GM12878 (cell line): ENCODE measurements around the gene PHF21B. TPM values are rescaled to one million over a fixed set of nuclear protein-coding genes. Genes with fewer than 3 reads are reported as not detected.

Source experiments
- ATAC-seq: fragments of 200-7000 bp; cut with Tn5 transposase; 3 replicates; pipeline ENCODE4 v1.9.1; 2020; ENCODE audit warnings: mild to moderate bottlenecking, moderate library complexity
- BruUV-seq: library from RNA; stranded (reverse); fragments of 400-500 nt; replicated peaks from 2 replicates; lab custom pipeline; 2021; lab: Mats Ljungman, UMichigan
- CTCF ChIA-PET: fragments of 300-600 bp; sonication (Branson Sonifier 250); formaldehyde crosslinking; extraction: SDS; loops from one replicate; lab custom pipeline; 2021; ENCODE audit warnings: inconsistent platforms; lab: Yijun Ruan, JAX
- POLR2A ChIA-PET: fragments of 350-600 bp; formaldehyde crosslinking; extraction: SDS; loops from one replicate; lab custom pipeline; 2021; ENCODE audit warnings: inconsistent platforms; lab: Charles Lee
- RAD21 ChIA-PET: fragments of 300-600 bp; sonication (Branson Sonifier 250); formaldehyde crosslinking; loops from one replicate; lab custom pipeline; 2023; ENCODE audit warnings: antibody characterized with exemption; ENCODE audit not compliant: unreplicated experiment; lab: Charles Lee
- SMC1A ChIA-PET: fragments of 300-600 bp; sonication (Branson Sonifier 250); formaldehyde crosslinking; loops from one replicate; lab custom pipeline; 2023; ENCODE audit not compliant: unreplicated experiment, uncharacterized antibody; lab: Charles Lee
- DNase-seq: peaks from one replicate; pipeline ENCODE4 v3.0.0-alpha.2; 2011; ENCODE audit warnings: low read depth, low spot score
- FAIRE-seq: peaks from 3 replicates; lab custom pipeline; 2011; peaks lifted over from hg19 to GRCh38; lab: Jason Lieb, UNC
- H2AFZ ChIP-seq: 2 replicates; pipeline ENCODE4 v1.6.0; 2011; ENCODE audit warnings: low read depth, low read length, control low read depth; ENCODE audit not compliant: control insufficient read depth
- H3K27ac ChIP-seq: 2 replicates; pipeline ENCODE4 v1.5.1; 2011; ENCODE audit warnings: control low read depth; ENCODE audit not compliant: control insufficient read depth, insufficient read depth
- H3K27me3 ChIP-seq, 2 experiments: replicated peaks in 1 of 2; 2 replicates each; pipeline versions ENCODE4 v1.6.0 to v1.6.1; 2011; ENCODE audit warnings: low read length in 1 of 2; ENCODE audit not compliant: control insufficient read depth in 2 of 2, insufficient read depth in 2 of 2
- H3K36me3 ChIP-seq, 2 experiments: 2 replicates each; pipeline ENCODE4 v1.5.1; 2011; ENCODE audit warnings: low read length in 1 of 2; ENCODE audit not compliant: control insufficient read depth in 2 of 2, insufficient read depth in 2 of 2
- H3K4me1 ChIP-seq: 2 replicates; pipeline ENCODE4 v1.6.1; 2011; ENCODE audit warnings: mild to moderate bottlenecking, low read length, moderate library complexity, mixed read lengths; ENCODE audit not compliant: control insufficient read depth, insufficient read depth
- H3K4me2 ChIP-seq: 2 replicates; pipeline ENCODE4 v1.6.0; 2011; ENCODE audit warnings: control low read depth; ENCODE audit not compliant: control insufficient read depth, insufficient read depth
- H3K4me3 ChIP-seq: fragments of 200-600 bp; sonication (generic); 2 replicates; pipeline ENCODE4 v1.5.1; 2016
- H3K79me2 ChIP-seq: 2 replicates; pipeline ENCODE4 v1.6.0; 2011; ENCODE audit warnings: low read length; ENCODE audit not compliant: control insufficient read depth, insufficient read depth
- H3K9ac ChIP-seq: 2 replicates; pipeline ENCODE4 v1.8.0; 2011; ENCODE audit warnings: low read length, control low read depth, mixed read lengths; ENCODE audit not compliant: control insufficient read depth, insufficient read depth
- H3K9me3 ChIP-seq: replicated peaks from 3 replicates; pipeline ENCODE4 v1.5.1; 2011; ENCODE audit warnings: mild to moderate bottlenecking, low read length; ENCODE audit not compliant: control insufficient read depth, insufficient read depth
- H4K20me1 ChIP-seq: 2 replicates; pipeline ENCODE4 v1.6.0; 2011; ENCODE audit not compliant: control insufficient read depth, insufficient read depth
- ESRRA ChIP-seq: IDR thresholded peaks from 2 replicates; pipeline ENCODE4 v1.6.1; 2012; ENCODE audit warnings: mild to moderate bottlenecking, low read length, improper control_type of control experiment
- HDAC6 ChIP-seq: fragments of 200-600 bp; sonication (generic); IDR thresholded peaks from one replicate; pipeline ENCODE4 v1.8.0; 2017; ENCODE audit warnings: antibody characterized with exemption; ENCODE audit not compliant: unreplicated experiment
- JUNB ChIP-seq: IDR thresholded peaks from 2 replicates; pipeline ENCODE4 v1.6.1; 2016; ENCODE audit warnings: antibody characterized with exemption, mild to moderate bottlenecking
- KLF5 ChIP-seq: fragments of 450-650 bp; IDR thresholded peaks from 2 replicates; pipeline ENCODE4 v1.6.1; 2014; ENCODE audit warnings: mild to moderate bottlenecking; ENCODE audit not compliant: partially characterized antibody
- RCOR1 ChIP-seq: conservative IDR thresholded peaks from 2 replicates; pipeline ENCODE4 v1.6.1; 2012; ENCODE audit warnings: low read depth, low read length, improper control_type of control experiment
- WGBS: methylation state at CpG from one replicate; pipeline ENCODE4 v1.1.6; 2016; ENCODE audit warnings: low lambda C conversion rate; ENCODE audit not compliant: insufficient replicate concordance, insufficient coverage; ENCODE audit errors: missing lambda C conversion rate; 5-methylcytosine and 5-hydroxymethylcytosine counted together
- in situ Hi-C: fragments of 300-500 bp; cut with MboI; formaldehyde crosslinking; loops from 9 replicates; pipeline ENCODE4 v1.14.3; 2018; ENCODE audit warnings: mixed read lengths
- intact Hi-C: fragments of 100-400 bp; cut with micrococcal nuclease; formaldehyde crosslinking; loops from one replicate; pipeline ENCODE4 v1.14.2; 2022; ENCODE audit not compliant: unreplicated experiment
- polyA plus RNA-seq, 11 experiments: library from polyadenylated mRNA; depleted of rRNA in 4 of 11; unstranded in 6 of 11; stranded (reverse) in 5 of 11; fragments of >200 nt; fragmentation: Nextera tagmentation in 4 of 11; fragmentation: Illumina TruSeq in 1 of 11; extraction: Ambion mirVana in 4 of 11; extraction: Trizol in 1 of 11; gene quantifications; 1 replicate in 1 of 11; 2 replicates in 10 of 11; pipeline versions ENCODE4 v1.2.1 to v1.2.3, GENCODE V29; 2011 to 2016; ENCODE audit warnings: inconsistent platforms in 2 of 11, missing spikeins in 2 of 11, low read depth in 1 of 11
- total RNA-seq, 4 experiments: library from RNA; depleted of rRNA in 3 of 4; stranded (reverse); fragments of >200 nt in 3 of 4; fragmentation: Illumina TruSeq in 1 of 4; extraction: Trizol in 1 of 4; gene quantifications; 2 replicates each; pipeline versions ENCODE4 v1.2.1 to v1.2.3, GENCODE V29; 2013 to 2021
- TF ChIP-seq, protein P1 (sequence below): fragments of 450-650 bp; IDR thresholded peaks from 2 replicates; pipeline ENCODE4 v1.6.1; 2017; ENCODE audit warnings: mild to moderate bottlenecking, moderate library complexity

PHF21B gene
- total and polyA plus RNA-seq, 10 of the 15 experiments (the other 5 are each of a cell fraction or from before 2014, with no cell fraction given), result 0.03 to 0.35 TPM; not detected in 8

GRCh38 chr22:44894782-44895181 lies 115.0 kb downstream of the PHF21B start (continued):
- TF ChIP-seq, protein P1, sequence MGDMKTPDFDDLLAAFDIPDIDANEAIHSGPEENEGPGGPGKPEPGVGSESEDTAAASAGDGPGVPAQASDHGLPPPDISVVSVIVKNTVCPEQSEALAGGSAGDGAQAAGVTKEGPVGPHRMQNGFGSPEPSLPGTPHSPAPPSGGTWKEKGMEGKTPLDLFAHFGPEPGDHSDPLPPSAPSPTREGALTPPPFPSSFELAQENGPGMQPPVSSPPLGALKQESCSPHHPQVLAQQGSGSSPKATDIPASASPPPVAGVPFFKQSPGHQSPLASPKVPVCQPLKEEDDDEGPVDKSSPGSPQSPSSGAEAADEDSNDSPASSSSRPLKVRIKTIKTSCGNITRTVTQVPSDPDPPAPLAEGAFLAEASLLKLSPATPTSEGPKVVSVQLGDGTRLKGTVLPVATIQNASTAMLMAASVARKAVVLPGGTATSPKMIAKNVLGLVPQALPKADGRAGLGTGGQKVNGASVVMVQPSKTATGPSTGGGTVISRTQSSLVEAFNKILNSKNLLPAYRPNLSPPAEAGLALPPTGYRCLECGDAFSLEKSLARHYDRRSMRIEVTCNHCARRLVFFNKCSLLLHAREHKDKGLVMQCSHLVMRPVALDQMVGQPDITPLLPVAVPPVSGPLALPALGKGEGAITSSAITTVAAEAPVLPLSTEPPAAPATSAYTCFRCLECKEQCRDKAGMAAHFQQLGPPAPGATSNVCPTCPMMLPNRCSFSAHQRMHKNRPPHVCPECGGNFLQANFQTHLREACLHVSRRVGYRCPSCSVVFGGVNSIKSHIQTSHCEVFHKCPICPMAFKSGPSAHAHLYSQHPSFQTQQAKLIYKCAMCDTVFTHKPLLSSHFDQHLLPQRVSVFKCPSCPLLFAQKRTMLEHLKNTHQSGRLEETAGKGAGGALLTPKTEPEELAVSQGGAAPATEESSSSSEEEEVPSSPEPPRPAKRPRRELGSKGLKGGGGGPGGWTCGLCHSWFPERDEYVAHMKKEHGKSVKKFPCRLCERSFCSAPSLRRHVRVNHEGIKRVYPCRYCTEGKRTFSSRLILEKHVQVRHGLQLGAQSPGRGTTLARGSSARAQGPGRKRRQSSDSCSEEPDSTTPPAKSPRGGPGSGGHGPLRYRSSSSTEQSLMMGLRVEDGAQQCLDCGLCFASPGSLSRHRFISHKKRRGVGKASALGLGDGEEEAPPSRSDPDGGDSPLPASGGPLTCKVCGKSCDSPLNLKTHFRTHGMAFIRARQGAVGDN, result no peak
- TF ChIP-seq RCOR1, result no peak
- no peak for TF ChIP-seq KLF5

GRCh38 chr22:44894321-44894720 lies 115.5 kb downstream of the PHF21B start:
- Histone ChIP-seq H3K79me2 (no peaks in the 10 kb centered on the region), H3K4me3 (no peak overlapping the region), H3K9ac (no peak overlapping the region), H3K4me2 (no peak overlapping the region), H3K27me3 (no peaks in the 10 kb centered on the region), H3K36me3 (no peaks in the 10 kb centered on the region), H3K9me3 (no peaks in the 10 kb centered on the region; the same call in 2 of the 3 replicates), H4K20me1 (no peaks in the 10 kb centered on the region)
- CTCF ChIA-PET, result no interaction called here
- SMC1A ChIA-PET, result no interaction called here
- no TSS peak for BruUV-seq
- FAIRE-seq, result no peak
- RAD21 ChIA-PET, result no interaction called here
- TF ChIP-seq ESRRA, result no peak
- no peak for TF ChIP-seq HDAC6
- no peak for TF ChIP-seq JUNB
- TF ChIP-seq, all 136 proteins: peak for 0
- Histone ChIP-seq H3K27ac (no peak overlapping the region), H2AFZ (no peak overlapping the region), H3K4me1 (no peaks in the 10 kb centered on the region)
- WGBS, result 55% methylated on average over 11 of the region's 12 CpGs
- POLR2A ChIA-PET, result no interaction called here
- DNase-seq (no peak), ATAC-seq (no peak)
- in situ Hi-C loops, result loop anchor here (25.0 kb wide), 1 partner anchor 532 kb away; no protein-coding TSS in a partner anchor
- intact Hi-C loops, result no loop called here
